HEK293 (cell line): Measurements from ENCODE around the gene IFNLR1.

ENCODE experiments used
- GLIS1 ChIP-seq: fragments of 450-650 bp; formaldehyde crosslinking; IDR thresholded peaks from 2 replicates; pipeline ENCODE4 v1.5.1; 2016; ENCODE audit warnings: missing biosample characterization, missing genetic modification characterization
- SP3 ChIP-seq: fragments of 450-650 bp; formaldehyde crosslinking; IDR thresholded peaks from 2 replicates; pipeline ENCODE4 v1.5.1; 2016; ENCODE audit warnings: missing biosample characterization, missing genetic modification characterization
- ZNF202 ChIP-seq: fragments of 450-650 bp; formaldehyde crosslinking; IDR thresholded peaks from 2 replicates; pipeline ENCODE4 v1.5.1; 2016; ENCODE audit warnings: missing biosample characterization, missing genetic modification characterization, borderline replicate concordance
- ZNF221 ChIP-seq: fragments of 450-650 bp; formaldehyde crosslinking; IDR thresholded peaks from 2 replicates; pipeline ENCODE4 v1.5.1; 2017; ENCODE audit warnings: missing biosample characterization, missing genetic modification characterization, borderline replicate concordance
- ZNF558 ChIP-seq: fragments of 450-650 bp; formaldehyde crosslinking; IDR thresholded peaks from 2 replicates; pipeline ENCODE4 v1.5.1; 2016; ENCODE audit warnings: missing biosample characterization, missing genetic modification characterization
- ZNF561 ChIP-seq: fragments of 450-650 bp; IDR thresholded peaks from 2 replicates; pipeline ENCODE4 v1.5.1; 2018; ENCODE audit warnings: missing biosample characterization, missing genetic modification characterization, borderline replicate concordance
- ZNF626 ChIP-seq: fragments of 450-650 bp; sonication (Bioruptor Pico); formaldehyde crosslinking; IDR thresholded peaks from 2 replicates; pipeline ENCODE4 v1.5.1; 2018; ENCODE audit warnings: missing biosample characterization, missing genetic modification characterization, inconsistent platforms
- TF ChIP-seq, protein P1 (sequence below): fragments of 450-650 bp; formaldehyde crosslinking; IDR thresholded peaks from 2 replicates; pipeline ENCODE4 v1.5.1; 2016; ENCODE audit warnings: missing biosample characterization, missing genetic modification characterization
- TF ChIP-seq, protein P2 (sequence below): fragments of 450-650 bp; formaldehyde crosslinking; IDR thresholded peaks from 2 replicates; pipeline ENCODE4 v1.5.1; 2017; ENCODE audit warnings: missing biosample characterization, missing genetic modification characterization
- TF ChIP-seq, protein P3 (sequence below): fragments of 450-650 bp; formaldehyde crosslinking; IDR thresholded peaks from 2 replicates; pipeline ENCODE4 v1.5.1; 2016; ENCODE audit warnings: missing biosample characterization, missing genetic modification characterization
- TF ChIP-seq, protein P4 (sequence below): fragments of 450-650 bp; formaldehyde crosslinking; IDR thresholded peaks from 2 replicates; pipeline ENCODE4 v1.5.1; 2016; ENCODE audit warnings: missing biosample characterization, missing genetic modification characterization
- TF ChIP-seq, protein P5 (sequence below): fragments of 450-650 bp; formaldehyde crosslinking; IDR thresholded peaks from 2 replicates; pipeline ENCODE4 v1.5.1; 2016; ENCODE audit warnings: missing biosample characterization, missing genetic modification characterization

DNA sequence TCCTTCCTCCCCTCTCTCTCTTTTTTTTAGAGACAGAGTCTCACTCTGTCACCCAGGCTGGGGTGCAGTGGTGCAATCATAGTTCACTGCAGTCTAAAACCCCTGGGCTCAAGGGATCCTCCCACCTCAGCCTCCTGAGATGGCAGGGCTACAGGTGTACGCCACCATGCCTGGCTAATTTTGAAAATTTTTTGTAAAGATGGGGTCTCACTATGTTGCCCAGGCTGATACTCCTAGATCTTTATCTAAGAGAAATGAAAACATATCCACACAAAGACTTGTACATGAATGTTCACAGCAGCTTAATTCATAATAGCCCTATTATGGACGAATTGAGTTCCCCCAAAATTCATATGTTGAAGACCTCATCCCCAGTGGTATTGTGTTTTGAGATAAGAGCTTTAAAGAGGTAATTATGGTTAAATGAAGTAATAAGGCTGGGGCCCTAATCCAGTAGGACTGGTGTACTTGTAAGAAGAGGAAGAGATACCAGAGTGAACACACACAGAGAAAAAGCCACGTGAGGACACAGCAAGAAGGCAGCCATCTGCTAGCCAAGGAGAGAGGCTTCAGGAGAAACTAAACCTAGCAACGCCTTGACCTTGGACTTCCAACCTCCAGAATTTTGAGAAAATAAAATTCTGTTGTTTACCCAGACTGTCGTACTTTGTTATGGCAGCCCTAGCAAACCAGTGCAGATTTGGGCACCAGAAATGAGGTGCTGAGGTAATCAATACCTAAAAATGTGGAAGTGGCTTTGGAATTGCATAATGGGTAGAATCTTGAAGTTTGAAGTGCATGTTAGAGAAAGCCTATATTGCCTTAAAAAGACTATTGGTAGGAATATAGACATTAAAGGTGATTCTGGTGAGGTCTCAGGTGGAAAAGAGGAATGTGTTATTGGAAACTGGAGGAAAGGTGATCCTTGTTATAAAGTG is 13.2 kb downstream of the IFNLR1 start:
- TF ChIP-seq GLIS1 (tag by site-specific recombination) (no peak), SP3 (tag by site-specific recombination) (no peak), ZNF221 (tag by site-specific recombination) (no peak), ZNF561 (tag by site-specific recombination) (no peak), ZNF558 (tag by site-specific recombination) (no peak), ZNF202 (tag by site-specific recombination) (no peak), ZNF626 (tag by site-specific recombination) (no peak)
- TF ChIP-seq, protein P1, sequence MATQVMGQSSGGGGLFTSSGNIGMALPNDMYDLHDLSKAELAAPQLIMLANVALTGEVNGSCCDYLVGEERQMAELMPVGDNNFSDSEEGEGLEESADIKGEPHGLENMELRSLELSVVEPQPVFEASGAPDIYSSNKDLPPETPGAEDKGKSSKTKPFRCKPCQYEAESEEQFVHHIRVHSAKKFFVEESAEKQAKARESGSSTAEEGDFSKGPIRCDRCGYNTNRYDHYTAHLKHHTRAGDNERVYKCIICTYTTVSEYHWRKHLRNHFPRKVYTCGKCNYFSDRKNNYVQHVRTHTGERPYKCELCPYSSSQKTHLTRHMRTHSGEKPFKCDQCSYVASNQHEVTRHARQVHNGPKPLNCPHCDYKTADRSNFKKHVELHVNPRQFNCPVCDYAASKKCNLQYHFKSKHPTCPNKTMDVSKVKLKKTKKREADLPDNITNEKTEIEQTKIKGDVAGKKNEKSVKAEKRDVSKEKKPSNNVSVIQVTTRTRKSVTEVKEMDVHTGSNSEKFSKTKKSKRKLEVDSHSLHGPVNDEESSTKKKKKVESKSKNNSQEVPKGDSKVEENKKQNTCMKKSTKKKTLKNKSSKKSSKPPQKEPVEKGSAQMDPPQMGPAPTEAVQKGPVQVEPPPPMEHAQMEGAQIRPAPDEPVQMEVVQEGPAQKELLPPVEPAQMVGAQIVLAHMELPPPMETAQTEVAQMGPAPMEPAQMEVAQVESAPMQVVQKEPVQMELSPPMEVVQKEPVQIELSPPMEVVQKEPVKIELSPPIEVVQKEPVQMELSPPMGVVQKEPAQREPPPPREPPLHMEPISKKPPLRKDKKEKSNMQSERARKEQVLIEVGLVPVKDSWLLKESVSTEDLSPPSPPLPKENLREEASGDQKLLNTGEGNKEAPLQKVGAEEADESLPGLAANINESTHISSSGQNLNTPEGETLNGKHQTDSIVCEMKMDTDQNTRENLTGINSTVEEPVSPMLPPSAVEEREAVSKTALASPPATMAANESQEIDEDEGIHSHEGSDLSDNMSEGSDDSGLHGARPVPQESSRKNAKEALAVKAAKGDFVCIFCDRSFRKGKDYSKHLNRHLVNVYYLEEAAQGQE (tag by site-specific recombination) = no peak
- TF ChIP-seq, protein P2, sequence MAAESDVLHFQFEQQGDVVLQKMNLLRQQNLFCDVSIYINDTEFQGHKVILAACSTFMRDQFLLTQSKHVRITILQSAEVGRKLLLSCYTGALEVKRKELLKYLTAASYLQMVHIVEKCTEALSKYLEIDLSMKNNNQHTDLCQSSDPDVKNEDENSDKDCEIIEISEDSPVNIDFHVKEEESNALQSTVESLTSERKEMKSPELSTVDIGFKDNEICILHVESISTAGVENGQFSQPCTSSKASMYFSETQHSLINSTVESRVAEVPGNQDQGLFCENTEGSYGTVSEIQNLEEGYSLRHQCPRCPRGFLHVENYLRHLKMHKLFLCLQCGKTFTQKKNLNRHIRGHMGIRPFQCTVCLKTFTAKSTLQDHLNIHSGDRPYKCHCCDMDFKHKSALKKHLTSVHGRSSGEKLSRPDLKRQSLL (tag by site-specific recombination) = no peak
- TF ChIP-seq, protein P3, sequence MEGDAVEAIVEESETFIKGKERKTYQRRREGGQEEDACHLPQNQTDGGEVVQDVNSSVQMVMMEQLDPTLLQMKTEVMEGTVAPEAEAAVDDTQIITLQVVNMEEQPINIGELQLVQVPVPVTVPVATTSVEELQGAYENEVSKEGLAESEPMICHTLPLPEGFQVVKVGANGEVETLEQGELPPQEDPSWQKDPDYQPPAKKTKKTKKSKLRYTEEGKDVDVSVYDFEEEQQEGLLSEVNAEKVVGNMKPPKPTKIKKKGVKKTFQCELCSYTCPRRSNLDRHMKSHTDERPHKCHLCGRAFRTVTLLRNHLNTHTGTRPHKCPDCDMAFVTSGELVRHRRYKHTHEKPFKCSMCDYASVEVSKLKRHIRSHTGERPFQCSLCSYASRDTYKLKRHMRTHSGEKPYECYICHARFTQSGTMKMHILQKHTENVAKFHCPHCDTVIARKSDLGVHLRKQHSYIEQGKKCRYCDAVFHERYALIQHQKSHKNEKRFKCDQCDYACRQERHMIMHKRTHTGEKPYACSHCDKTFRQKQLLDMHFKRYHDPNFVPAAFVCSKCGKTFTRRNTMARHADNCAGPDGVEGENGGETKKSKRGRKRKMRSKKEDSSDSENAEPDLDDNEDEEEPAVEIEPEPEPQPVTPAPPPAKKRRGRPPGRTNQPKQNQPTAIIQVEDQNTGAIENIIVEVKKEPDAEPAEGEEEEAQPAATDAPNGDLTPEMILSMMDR (tag by site-specific recombination) = no peak
- TF ChIP-seq, protein P4, sequence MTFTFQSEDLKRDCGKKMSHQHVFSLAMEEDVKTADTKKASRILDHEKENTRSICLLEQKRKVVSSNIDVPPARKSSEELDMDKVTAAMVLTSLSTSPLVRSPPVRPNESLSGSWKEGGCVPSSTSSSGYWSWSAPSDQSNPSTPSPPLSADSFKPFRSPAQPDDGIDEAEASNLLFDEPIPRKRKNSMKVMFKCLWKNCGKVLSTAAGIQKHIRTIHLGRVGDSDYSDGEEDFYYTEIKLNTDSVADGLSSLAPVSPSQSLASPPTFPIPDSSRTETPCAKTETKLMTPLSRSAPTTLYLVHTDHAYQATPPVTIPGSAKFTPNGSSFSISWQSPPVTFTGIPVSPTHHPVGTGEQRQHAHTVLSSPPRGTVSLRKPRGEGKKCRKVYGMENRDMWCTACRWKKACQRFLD (tag by site-specific recombination) = no peak
- TF ChIP-seq, protein P5, sequence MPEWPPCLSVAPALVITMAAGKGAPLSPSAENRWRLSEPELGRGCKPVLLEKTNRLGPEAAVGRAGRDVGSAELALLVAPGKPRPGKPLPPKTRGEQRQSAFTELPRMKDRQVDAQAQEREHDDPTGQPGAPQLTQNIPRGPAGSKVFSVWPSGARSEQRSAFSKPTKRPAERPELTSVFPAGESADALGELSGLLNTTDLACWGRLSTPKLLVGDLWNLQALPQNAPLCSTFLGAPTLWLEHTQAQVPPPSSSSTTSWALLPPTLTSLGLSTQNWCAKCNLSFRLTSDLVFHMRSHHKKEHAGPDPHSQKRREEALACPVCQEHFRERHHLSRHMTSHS = no peak
